HEK293T (cell line): ENCODE results near the gene PFAS.

Experiments used
- ARNT ChIP-seq: fragments of 450-650 bp; IDR thresholded peaks from 2 replicates; pipeline ENCODE4 v1.6.1; 2017; ENCODE audit warnings: mild to moderate bottlenecking
- BHLHE40 ChIP-seq: fragments of 450-650 bp; IDR thresholded peaks from 2 replicates; pipeline ENCODE4 v1.6.1; 2016; ENCODE audit warnings: mild to moderate bottlenecking, moderate library complexity, borderline replicate concordance
- CTBP1 ChIP-seq: fragments of 450-650 bp; IDR thresholded peaks from 2 replicates; pipeline ENCODE4 v1.6.1; 2016; ENCODE audit warnings: borderline replicate concordance
- ELF4 ChIP-seq: fragments of 450-650 bp; IDR thresholded peaks from 2 replicates; pipeline ENCODE4 v1.6.1; 2017; ENCODE audit warnings: antibody characterized with exemption
- FOXA1 ChIP-seq: fragments of 450-650 bp; IDR thresholded peaks from 2 replicates; pipeline ENCODE4 v1.6.1; 2016; ENCODE audit warnings: mild to moderate bottlenecking
- FOXK2 ChIP-seq: fragments of 450-650 bp; IDR thresholded peaks from 2 replicates; pipeline ENCODE4 v1.6.1; 2016; ENCODE audit warnings: mild to moderate bottlenecking
- FOXM1 ChIP-seq: fragments of 450-650 bp; IDR thresholded peaks from 2 replicates; pipeline ENCODE4 v1.6.1; 2017; ENCODE audit warnings: mild to moderate bottlenecking, borderline replicate concordance
- HDGF ChIP-seq: fragments of 450-650 bp; IDR thresholded peaks from 2 replicates; pipeline ENCODE4 v1.6.1; 2017; ENCODE audit warnings: antibody characterized with exemption, borderline replicate concordance
- L3MBTL2 ChIP-seq: fragments of 450-650 bp; conservative IDR thresholded peaks from 2 replicates; pipeline ENCODE4 v1.6.1; 2016; ENCODE audit warnings: mild to moderate bottlenecking
- NFRKB ChIP-seq: fragments of 450-650 bp; IDR thresholded peaks from 2 replicates; pipeline ENCODE4 v1.6.1; 2016; ENCODE audit warnings: mild to moderate bottlenecking, moderate library complexity
- SP1 ChIP-seq: fragments of 450-650 bp; IDR thresholded peaks from 2 replicates; pipeline ENCODE4 v1.6.1; 2017
- SUZ12 ChIP-seq: fragments of 450-650 bp; IDR thresholded peaks from 2 replicates; pipeline ENCODE4 v1.6.1; 2016; ENCODE audit warnings: mild to moderate bottlenecking
- TARDBP ChIP-seq: fragments of 450-650 bp; IDR thresholded peaks from 2 replicates; pipeline ENCODE4 v1.6.1; 2016
- ZNF384 ChIP-seq: fragments of 450-650 bp; IDR thresholded peaks from 2 replicates; pipeline ENCODE4 v1.6.1; 2016

GRCh38 chr17:8273884-8274444 lies 24.9 kb downstream of the PFAS start:
- no peak for TF ChIP-seq BHLHE40
- TF ChIP-seq FOXM1 = no peak
- TF ChIP-seq FOXA1 = no peak
- TF ChIP-seq SP1 = no peak
- no peak for TF ChIP-seq ZNF384
- TF ChIP-seq HDGF = no peak
- TF ChIP-seq ELF4 = no peak
- TF ChIP-seq NFRKB = no peak
- TF ChIP-seq TARDBP = no peak
- TF ChIP-seq ARNT = no peak
- no peak for TF ChIP-seq L3MBTL2
- no peak for TF ChIP-seq SUZ12
- TF ChIP-seq FOXK2 = no peak
- no peak for TF ChIP-seq CTBP1
